Mesothelial cell of epicardium (in vitro differentiated cells): Measurements from ENCODE around the gene UBR1. TPM values are rescaled to one million over a fixed set of nuclear protein-coding genes. Genes with fewer than 3 reads are reported as not detected.
"Not testable (repeated sequence)": the region's sequence is repeated elsewhere in the genome, so short reads cannot be mapped to it uniquely, and the experiment has no call there.

Experiments
- DNase-seq, 2 experiments: peaks; one replicate each; pipeline ENCODE4 v3.0.0; 2021; ENCODE audit warnings: low spot score in 2 of 2; ENCODE audit not compliant: unreplicated experiment in 2 of 2
- H3K27ac Mint-ChIP-seq: 2 replicates; pipeline ENCODE4 v1.8.0; 2021; ENCODE audit warnings: mixed read lengths
- H3K27me3 Mint-ChIP-seq: 2 replicates; pipeline ENCODE4 v1.8.0; 2021; ENCODE audit warnings: low read depth, mixed read lengths
- H3K36me3 Mint-ChIP-seq: 2 replicates; pipeline ENCODE4 v1.8.0; 2021; ENCODE audit warnings: mixed read lengths
- H3K4me1 Mint-ChIP-seq: 2 replicates; pipeline ENCODE4 v1.8.0; 2021; ENCODE audit warnings: mixed read lengths
- H3K4me3 Mint-ChIP-seq: 2 replicates; pipeline ENCODE4 v1.8.0; 2021; ENCODE audit warnings: mild to moderate bottlenecking, moderate library complexity, mixed read lengths
- H3K9me3 Mint-ChIP-seq: 2 replicates; pipeline ENCODE4 v1.8.0; 2021; ENCODE audit warnings: mixed read lengths
- CTCF ChIP-seq: fragments of 200-600 bp; sonication (generic); IDR thresholded peaks from one replicate; pipeline ENCODE4 v1.5.0; 2021; ENCODE audit warnings: antibody characterized with exemption; ENCODE audit not compliant: unreplicated experiment
- total RNA-seq: library from RNA; stranded (reverse); gene quantifications from 3 replicates; pipeline ENCODE4 v1.2.1, GENCODE V29; 2021

UBR1 gene
- total RNA-seq, 1 donor from 2014 or later, result 36.4 TPM

- peaks cover 42% of the 10 kb centered on the region for H3K36me3 Mint-ChIP-seq
- H3K27ac Mint-ChIP-seq, result no peak overlapping the region
- H3K27me3 Mint-ChIP-seq, result no peaks in the 10 kb centered on the region
- no peak overlapping the region for H3K4me3 Mint-ChIP-seq
- H3K9me3 Mint-ChIP-seq, result no peaks in the 10 kb centered on the region
- no peak for DNase-seq
- TF ChIP-seq CTCF, result no peak
- H3K4me1 Mint-ChIP-seq, result no peaks in the 10 kb centered on the region
Measured at GRCh38 chr15:43052860-43053259, 53.0 kb downstream of the UBR1 start.

GRCh38 chr15:43048935-43049334 lies 56.9 kb downstream of the UBR1 start:
- no peaks in the 10 kb centered on the region for H3K9me3 Mint-ChIP-seq
- H3K27ac Mint-ChIP-seq, result no peak overlapping the region
- H3K4me1 Mint-ChIP-seq, result no peaks in the 10 kb centered on the region
- TF ChIP-seq CTCF, result no peak
- H3K27me3 Mint-ChIP-seq, result no peaks in the 10 kb centered on the region
- H3K4me3 Mint-ChIP-seq, result no peak overlapping the region
- peaks cover 46% of the 10 kb centered on the region for H3K36me3 Mint-ChIP-seq
- DNase-seq, result no peak

- H3K27me3 Mint-ChIP-seq, result no peaks in the 10 kb centered on the region
- no peak for TF ChIP-seq CTCF
- H3K4me3 Mint-ChIP-seq, result no peak overlapping the region
- no peak overlapping the region for H3K27ac Mint-ChIP-seq
- H3K9me3 Mint-ChIP-seq, result peaks cover 6% of the 10 kb centered on the region
- H3K36me3 Mint-ChIP-seq, result peaks cover 53% of the 10 kb centered on the region
- no peak for DNase-seq
- H3K4me1 Mint-ChIP-seq, result no peaks in the 10 kb centered on the region
Measured at GRCh38 chr15:43046484-43046883, 59.4 kb downstream of the UBR1 start.

- Mint-ChIP-seq H3K27ac (no peak overlapping the region), H3K36me3 (peaks cover 44% of the 10 kb centered on the region), H3K9me3 (peaks cover 10% of the 10 kb centered on the region), H3K4me1 (no peaks in the 10 kb centered on the region), H3K27me3 (no peaks in the 10 kb centered on the region), H3K4me3 (no peak overlapping the region)
- DNase-seq, result no peak
- no peak for TF ChIP-seq CTCF
Measured at GRCh38 chr15:43042885-43043284, 63.0 kb downstream of the UBR1 start.

- H3K27me3 Mint-ChIP-seq, result not testable (repeated sequence)
Measured at GRCh38 chr15:43041085-43041484, 64.8 kb downstream of the UBR1 start.

GRCh38 chr15:43035240-43035639 lies 70.6 kb downstream of the UBR1 start:
- H3K36me3 Mint-ChIP-seq, result peaks cover 39% of the 10 kb centered on the region
- H3K27me3 Mint-ChIP-seq, H3K4me3 Mint-ChIP-seq, H3K9me3 Mint-ChIP-seq, DNase-seq, H3K27ac Mint-ChIP-seq, H3K4me1 Mint-ChIP-seq: not testable (repeated sequence)

More at GRCh38 chr15:43041085-43041484, 64.8 kb downstream of the UBR1 start:
- H3K4me1 Mint-ChIP-seq, H3K9me3 Mint-ChIP-seq, H3K27ac Mint-ChIP-seq, DNase-seq, H3K4me3 Mint-ChIP-seq: not testable (repeated sequence)
- peaks cover 46% of the 10 kb centered on the region for H3K36me3 Mint-ChIP-seq

GRCh38 chr15:43029476-43029875 lies 76.4 kb downstream of the UBR1 start:
- no peak for TF ChIP-seq CTCF

More at GRCh38 chr15:43029476-43029875, 76.4 kb downstream of the UBR1 start:
- no peak for DNase-seq
- Mint-ChIP-seq H3K9me3 (no peaks in the 10 kb centered on the region), H3K4me1 (no peaks in the 10 kb centered on the region), H3K36me3 (peaks cover 27% of the 10 kb centered on the region), H3K27me3 (no peaks in the 10 kb centered on the region), H3K4me3 (no peak overlapping the region), H3K27ac (no peak overlapping the region)
